Measurements from ENCODE around the gene RHPN2.
"Not testable (repeated sequence)": the region's sequence is repeated elsewhere in the genome, so short reads cannot be mapped to it uniquely, and the experiment has no call there.

Gene RHPN2

GRCh38 chr19:33063753-33064457, 783 bp downstream of the RHPN2 start:
- DNase-seq = no peak

GRCh38 chr19:33063356-33063752, 1.3 kb downstream of the RHPN2 start:
- no peak for DNase-seq

- no peak for DNase-seq
Measured at GRCh38 chr19:33062902-33063301, 1.8 kb downstream of the RHPN2 start.

- no peak for DNase-seq
Measured at GRCh38 chr19:33060586-33060985, 4.1 kb downstream of the RHPN2 start.

GRCh38 chr19:33055718-33056117, 9.0 kb downstream of the RHPN2 start:
- DNase-seq = no peak

GRCh38 chr19:33054623-33055022, 10.1 kb downstream of the RHPN2 start:
- DNase-seq = no peak

GRCh38 chr19:33052352-33052972, 12.2 kb downstream of the RHPN2 start:
- no peak for DNase-seq

- no peak for DNase-seq
Measured at GRCh38 chr19:33050110-33050509, 14.6 kb downstream of the RHPN2 start.

- DNase-seq = no peak
Measured at GRCh38 chr19:33048806-33049676, 15.6 kb downstream of the RHPN2 start.

GRCh38 chr19:33047422-33047821, 17.3 kb downstream of the RHPN2 start:
- DNase-seq = no peak

GRCh38 chr19:33041828-33042160, 22.9 kb downstream of the RHPN2 start:
- DNase-seq = not testable (repeated sequence)

GRCh38 chr19:33040994-33041827, 23.5 kb downstream of the RHPN2 start:
- DNase-seq = no peak

GRCh38 chr19:33039815-33040214, 24.9 kb downstream of the RHPN2 start:
- DNase-seq = no peak

- no peak for DNase-seq
Measured at GRCh38 chr19:33039108-33039599, 25.5 kb downstream of the RHPN2 start.

- DNase-seq = not testable (repeated sequence)
Measured at GRCh38 chr19:33037168-33038025, 27.3 kb downstream of the RHPN2 start.

GRCh38 chr19:33036370-33037167, 28.1 kb downstream of the RHPN2 start:
- not testable (repeated sequence) for DNase-seq

GRCh38 chr19:33035461-33035860, 29.2 kb downstream of the RHPN2 start:
- DNase-seq = no peak

GRCh38 chr19:33032218-33032781, 32.4 kb downstream of the RHPN2 start:
- DNase-seq = no peak

- DNase-seq = no peak
Measured at GRCh38 chr19:33029746-33030303, 34.9 kb downstream of the RHPN2 start.

- DNase-seq = not testable (repeated sequence)
Measured at GRCh38 chr19:33026602-33027001, 38.1 kb downstream of the RHPN2 start.
